GM19238 (cell line): Measurements from ENCODE around the gene CES4A.

Experiments used
- DNase-seq: peaks from one replicate; pipeline ENCODE4 v3.0.0; 2011; ENCODE audit warnings: low spot score; ENCODE audit not compliant: insufficient read length

The CES4A gene

GRCh38 chr16:67017810-67018488 lies 29.6 kb downstream of the CES4A start:
- DNase-seq: peak; percentile 75

- DNase-seq: no peak
These were observed 30.8 kb downstream of the CES4A start for GRCh38 chr16:67019171-67019570.

DNA sequence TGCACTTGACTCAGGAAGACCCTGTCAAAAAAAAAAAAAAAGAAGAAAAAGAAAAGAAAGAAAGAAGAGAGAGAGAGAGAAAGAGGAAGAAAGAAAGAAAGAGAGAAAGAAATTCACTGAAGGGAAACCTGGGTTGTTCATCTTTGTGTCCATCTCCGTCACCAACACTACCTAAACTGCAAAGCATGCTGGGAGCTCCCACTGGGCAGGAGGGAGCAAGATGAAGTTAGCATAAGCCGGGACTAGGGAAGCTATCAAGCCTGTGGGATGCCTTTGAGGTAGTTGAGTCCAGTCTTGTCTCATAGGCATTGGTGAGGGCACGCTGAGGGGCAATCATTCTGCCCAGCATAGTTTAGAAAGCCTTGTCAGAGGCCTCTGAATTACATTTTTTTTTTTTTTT lies 32.9 kb downstream of the CES4A start:
- DNase-seq: no peak

- no peak for DNase-seq
These were observed 34.3 kb downstream of the CES4A start for GRCh38 chr16:67022531-67023214.

- no peak for DNase-seq
These were observed 35.3 kb downstream of the CES4A start for GRCh38 chr16:67023689-67024088.

DNA sequence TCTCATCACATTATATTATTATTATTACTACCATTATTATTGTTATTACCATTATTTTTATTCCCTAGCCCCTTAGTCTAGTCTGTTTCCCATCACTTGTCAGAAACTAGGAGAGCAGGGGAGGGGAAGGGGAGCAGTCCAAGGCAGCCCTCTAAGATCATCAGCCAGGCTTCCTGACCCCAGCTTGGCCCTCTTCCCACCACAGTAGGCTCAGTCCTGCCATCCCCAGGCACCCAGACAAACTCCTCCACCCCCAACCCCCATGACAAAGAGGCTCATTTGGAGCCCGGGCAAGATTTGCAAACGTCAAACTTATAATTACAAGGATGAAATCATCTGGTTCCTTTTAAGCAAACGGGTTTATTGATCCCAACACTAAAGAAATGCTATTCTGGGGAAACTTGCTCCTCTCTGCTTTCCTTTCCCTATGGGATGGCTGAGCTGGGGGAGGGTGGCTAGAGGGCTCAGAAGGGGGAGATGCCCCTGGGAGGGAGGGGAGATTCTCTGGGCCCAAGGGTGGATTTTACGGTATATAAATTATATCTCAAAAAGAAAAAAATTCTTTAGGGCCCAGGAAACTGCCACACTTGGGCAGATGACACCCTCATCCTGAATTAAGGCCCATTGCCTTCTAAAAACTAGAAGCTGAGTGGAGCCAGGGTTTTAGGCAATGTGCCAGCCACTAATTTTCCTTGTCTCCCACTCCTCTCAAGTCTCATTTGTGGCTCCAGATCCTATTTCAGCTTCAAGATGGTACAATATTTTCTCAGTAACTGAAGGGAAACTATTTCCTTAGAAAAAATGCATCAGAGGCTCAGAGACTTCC lies 36.2 kb downstream of the CES4A start:
- no peak for DNase-seq

- no peak for DNase-seq
These were observed 36.8 kb downstream of the CES4A start for GRCh38 chr16:67025210-67025550.

- no peak for DNase-seq
These were observed 38.2 kb downstream of the CES4A start for GRCh38 chr16:67026570-67026969.

- DNase-seq: no peak
These were observed 38.7 kb downstream of the CES4A start for GRCh38 chr16:67027046-67027445.

GRCh38 chr16:67028167-67028695 lies 39.8 kb downstream of the CES4A start:
- no peak for DNase-seq

- DNase-seq: peak; percentile 98
These were observed 40.4 kb downstream of the CES4A start, which contains the start of gene CBFB for GRCh38 chr16:67028696-67029253. Gene CBFB, plus strand, starts transcription at chr16:67029149. Its CDS starts 259 bp downstream, at chr16:67029408.

- peak; percentile 59 for DNase-seq
These were observed 41.1 kb downstream of the CES4A start for GRCh38 chr16:67029254-67030096.

- no peak for DNase-seq
These were observed 42.0 kb downstream of the CES4A start for GRCh38 chr16:67030221-67030962.

DNA sequence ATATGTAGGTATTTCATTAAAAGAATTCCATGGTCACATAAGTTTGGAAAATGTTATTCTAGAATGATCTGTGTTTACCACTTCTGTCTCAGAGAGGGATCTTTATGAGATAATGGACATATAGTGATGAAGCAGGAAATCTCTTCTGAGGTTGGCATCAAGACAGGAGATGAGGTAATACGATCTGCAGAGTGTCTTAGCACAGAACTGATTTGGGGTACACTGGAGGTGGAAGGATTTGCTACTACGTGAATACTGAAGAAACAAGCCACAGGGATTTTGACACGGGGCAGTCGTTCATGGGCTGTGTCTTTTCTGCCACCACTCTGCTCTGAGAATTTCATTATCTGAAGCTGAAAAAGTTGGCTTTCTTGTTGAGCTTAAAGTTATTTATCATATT lies 46.1 kb downstream of the CES4A start:
- DNase-seq: no peak

- no peak for DNase-seq
These were observed 47.0 kb downstream of the CES4A start for GRCh38 chr16:67035364-67035763.

- no peak for DNase-seq
These were observed 47.9 kb downstream of the CES4A start for GRCh38 chr16:67036323-67036741.

DNA sequence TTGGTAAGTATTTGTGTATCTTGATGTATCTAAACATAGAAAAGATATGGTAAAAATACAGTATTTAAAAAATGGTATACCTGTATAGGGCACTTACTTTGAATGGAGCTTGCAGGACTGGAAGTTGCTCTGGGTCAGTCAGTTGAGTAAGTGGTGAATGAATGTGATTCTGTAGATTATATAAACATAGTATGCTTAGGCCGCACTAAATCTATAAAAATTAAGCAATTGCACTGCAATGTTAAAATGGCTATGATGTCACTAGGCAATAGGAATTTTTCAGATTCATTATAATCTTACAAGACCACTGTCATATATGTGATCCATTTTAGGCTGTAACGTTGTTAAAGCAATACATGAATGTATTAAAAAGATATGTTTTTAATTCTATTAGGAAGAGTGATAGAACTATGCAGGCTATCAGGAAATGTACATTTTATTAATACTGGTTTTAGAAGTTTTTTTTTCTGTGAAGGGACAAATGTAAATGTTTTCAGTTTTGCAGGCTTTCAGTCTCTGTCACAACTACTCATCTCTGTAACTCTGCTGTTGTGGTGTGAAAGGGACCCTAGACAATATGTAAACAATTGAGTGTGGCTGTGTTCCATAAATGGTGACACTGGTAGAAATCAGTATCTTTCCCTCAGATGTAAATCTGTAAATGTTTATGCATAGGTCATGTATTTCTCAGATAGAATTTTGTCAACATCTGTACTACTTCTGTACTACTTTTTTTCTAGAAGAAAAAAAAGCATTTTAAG lies 51.1 kb downstream of the CES4A start:
- DNase-seq: no peak

DNA sequence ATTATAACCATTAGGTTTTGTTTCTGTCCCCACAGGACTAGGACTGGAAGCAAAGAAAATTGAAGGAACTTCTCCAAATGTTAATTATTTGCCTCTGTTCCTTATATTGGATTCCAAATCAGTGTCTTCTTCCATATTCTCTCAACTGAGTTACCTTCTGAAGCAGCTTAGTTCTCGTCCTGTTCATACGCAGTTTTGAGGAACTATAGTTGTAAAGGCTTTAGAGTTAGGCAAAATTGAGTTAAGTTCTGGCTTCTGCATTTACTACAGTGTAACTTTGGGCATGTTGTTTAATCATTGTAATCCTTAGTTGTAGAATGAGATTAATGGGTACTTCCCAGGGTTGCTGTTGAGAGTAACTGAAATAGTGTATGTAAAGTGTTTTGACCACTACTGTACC lies 51.8 kb downstream of the CES4A start:
- no peak for DNase-seq

- DNase-seq: no peak
These were observed 52.5 kb downstream of the CES4A start for GRCh38 chr16:67040906-67041305.
